H9 (cell line): Measurements from ENCODE around the gene MAPK4. TPM values are rescaled to one million over a fixed set of nuclear protein-coding genes. Genes with fewer than 3 reads are reported as not detected.

Experiments
- DNase-seq: peaks from one replicate; pipeline ENCODE4 v3.0.0-alpha.2; 2017
- H2AFZ ChIP-seq: one replicate; pipeline ENCODE4 v1.6.1; 2013; ENCODE audit warnings: mild to moderate bottlenecking, low read length, control low read depth, moderate library complexity
- H2AK5ac ChIP-seq: 2 replicates; pipeline ENCODE4 v1.6.1; 2013; ENCODE audit warnings: low read length, control low read depth, mixed read lengths; ENCODE audit not compliant: insufficient read length
- H2BK120ac ChIP-seq: one replicate; pipeline ENCODE4 v1.6.1; 2013; ENCODE audit warnings: low read depth, mild to moderate bottlenecking, low read length, control low read depth, inconsistent platforms; ENCODE audit not compliant: poor library complexity, severe bottlenecking
- H2BK12ac ChIP-seq: 2 replicates; pipeline ENCODE4 v1.6.1; 2013; ENCODE audit warnings: low read length, control low read depth, mixed read lengths, low read depth; ENCODE audit not compliant: insufficient read length
- H2BK15ac ChIP-seq: 2 replicates; pipeline ENCODE4 v1.6.1; 2013; ENCODE audit warnings: low read depth, low read length, control low read depth
- H2BK20ac ChIP-seq: one replicate; pipeline ENCODE4 v1.6.1; 2013; ENCODE audit warnings: low read depth, mild to moderate bottlenecking, low read length, control low read depth, inconsistent platforms; ENCODE audit not compliant: poor library complexity, severe bottlenecking
- H2BK5ac ChIP-seq: 2 replicates; pipeline ENCODE4 v1.6.1; 2013; ENCODE audit warnings: low read length, control low read depth, mixed read lengths; ENCODE audit not compliant: insufficient read length
- H3K14ac ChIP-seq: 2 replicates; pipeline ENCODE4 v1.6.1; 2013; ENCODE audit warnings: low read length, control low read depth; ENCODE audit not compliant: insufficient read depth
- H3K18ac ChIP-seq: 2 replicates; pipeline ENCODE4 v1.6.1; 2013; ENCODE audit warnings: low read depth, mild to moderate bottlenecking, mixed read lengths, low read length, control low read depth; ENCODE audit not compliant: insufficient read length
- H3K23ac ChIP-seq: 2 replicates; pipeline ENCODE4 v1.6.1; 2013; ENCODE audit warnings: low read length, control low read depth, mixed read lengths, low read depth; ENCODE audit not compliant: insufficient read length
- H3K23me2 ChIP-seq: 2 replicates; pipeline ENCODE4 v1.6.1; 2013; ENCODE audit warnings: low read depth, mild to moderate bottlenecking, mixed read lengths, low read length, control low read depth; ENCODE audit not compliant: insufficient read length, poor library complexity, severe bottlenecking
- H3K27ac ChIP-seq: 2 replicates; pipeline ENCODE4 v1.5.1; 2013; ENCODE audit warnings: low read length, control low read depth, mixed read lengths, low read depth; ENCODE audit not compliant: insufficient read length
- H3K27me3 ChIP-seq: 2 replicates; pipeline ENCODE4 v1.6.1; 2013; ENCODE audit warnings: low read length, control low read depth, inconsistent platforms; ENCODE audit not compliant: insufficient read depth
- H3K4ac ChIP-seq: 2 replicates; pipeline ENCODE4 v1.6.1; 2013; ENCODE audit warnings: low read depth, mild to moderate bottlenecking, control low read depth, inconsistent platforms, low read length, moderate library complexity
- H3K4me1 ChIP-seq: 2 replicates; pipeline ENCODE4 v1.6.1; 2013; ENCODE audit warnings: low read length, control low read depth, inconsistent platforms; ENCODE audit not compliant: insufficient read depth
- H3K4me2 ChIP-seq: 2 replicates; pipeline ENCODE4 v1.6.1; 2013; ENCODE audit warnings: low read length, control low read depth, mixed read lengths; ENCODE audit not compliant: insufficient read length, insufficient read depth
- H3K56ac ChIP-seq: 2 replicates; pipeline ENCODE4 v1.6.1; 2013; ENCODE audit warnings: low read depth, mild to moderate bottlenecking, mixed read lengths, low read length, control low read depth; ENCODE audit not compliant: insufficient read length
- H3K79me1 ChIP-seq: 2 replicates; pipeline ENCODE4 v1.6.1; 2013; ENCODE audit warnings: low read depth, mild to moderate bottlenecking, moderate library complexity, low read length, control low read depth, inconsistent platforms; ENCODE audit not compliant: insufficient read depth, poor library complexity, severe bottlenecking
- H3K79me2 ChIP-seq: 2 replicates; pipeline ENCODE4 v1.6.1; 2013; ENCODE audit warnings: low read length, control low read depth, inconsistent platforms; ENCODE audit not compliant: insufficient read depth
- H3K9ac ChIP-seq: 2 replicates; pipeline ENCODE4 v1.6.1; 2013; ENCODE audit warnings: low read length, control low read depth, mixed read lengths; ENCODE audit not compliant: insufficient read length; ENCODE audit errors: extremely low read depth
- H3K9me3 ChIP-seq: one replicate; pipeline ENCODE4 v1.6.1; 2013; ENCODE audit warnings: low read depth, low read length, inconsistent platforms; ENCODE audit not compliant: control insufficient read depth
- H3T11ph ChIP-seq: one replicate; pipeline ENCODE4 v1.6.1; 2013; ENCODE audit warnings: mild to moderate bottlenecking, low read length, control low read depth, inconsistent platforms
- H4K20me1 ChIP-seq: one replicate; pipeline ENCODE4 v1.6.1; 2013; ENCODE audit not compliant: control insufficient read depth, insufficient read length, insufficient read depth
- H4K5ac ChIP-seq: 2 replicates; pipeline ENCODE4 v1.6.1; 2013; ENCODE audit warnings: low read depth, mild to moderate bottlenecking, mixed read lengths, low read length, control low read depth; ENCODE audit not compliant: insufficient read length
- H4K8ac ChIP-seq: replicated peaks from 2 replicates; pipeline ENCODE4 v1.6.1; 2013; ENCODE audit warnings: low read length, control low read depth, mixed read lengths, low read depth; ENCODE audit not compliant: insufficient read length
- H4K91ac ChIP-seq: 2 replicates; pipeline ENCODE4 v1.6.1; 2013; ENCODE audit warnings: low read depth, mild to moderate bottlenecking, moderate library complexity, mixed read lengths, low read length, control low read depth; ENCODE audit not compliant: insufficient read length
- H3K27ac Mint-ChIP-seq, 3 experiments: 2 replicates in 2 of 3; 3 replicates in 1 of 3; pipeline ENCODE4 v1.8.0; 2020 to 2021; ENCODE audit warnings: mixed read lengths in 3 of 3, mild to moderate bottlenecking in 1 of 3, moderate library complexity in 1 of 3
- H3K27me3 Mint-ChIP-seq: 2 replicates; pipeline ENCODE4 v1.8.0; 2021; ENCODE audit warnings: low read depth, mild to moderate bottlenecking, moderate library complexity, mixed read lengths
- H3K36me3 Mint-ChIP-seq, 3 experiments: 2 replicates in 2 of 3; 3 replicates in 1 of 3; pipeline ENCODE4 v1.8.0; 2020 to 2021; ENCODE audit warnings: low read depth in 3 of 3, mixed read lengths in 3 of 3; ENCODE audit not compliant: insufficient read depth in 1 of 3
- H3K4me1 Mint-ChIP-seq, 2 experiments: 2 replicates each; pipeline ENCODE4 v1.8.0; 2020; ENCODE audit warnings: mixed read lengths in 2 of 2
- H3K4me3 Mint-ChIP-seq, 2 experiments: 2 replicates in 1 of 2; 3 replicates in 1 of 2; pipeline ENCODE4 v1.8.0; 2020 to 2021; ENCODE audit warnings: mild to moderate bottlenecking in 2 of 2, mixed read lengths in 2 of 2, moderate library complexity in 1 of 2
- H3K9me3 Mint-ChIP-seq, 2 experiments: 2 replicates in 1 of 2; 3 replicates in 1 of 2; pipeline ENCODE4 v1.8.0; 2020; ENCODE audit warnings: mild to moderate bottlenecking in 2 of 2, mixed read lengths in 2 of 2, moderate library complexity in 1 of 2
- WGBS: extraction: QIAGEN DNeasy Blood & Tissue Kit; methylation state at CpG from one replicate; pipeline ENCODE4 v1.1.7; 2013; ENCODE audit warnings: missing lambda C conversion rate, low lambda C conversion rate, mixed read lengths; ENCODE audit not compliant: insufficient read length; ENCODE audit errors: extremely low coverage; 5-methylcytosine and 5-hydroxymethylcytosine counted together
- total RNA-seq: library from RNA; stranded (reverse); gene quantifications from 2 replicates; pipeline ENCODE4 v1.2.1, GENCODE V29; 2021
- TF ChIP-seq, protein P1 (sequence below): fragments of 200-600 bp; sonication (generic); conservative IDR thresholded peaks from 3 replicates; pipeline ENCODE4 v1.8.0; 2021; ENCODE audit warnings: antibody characterized with exemption, mild to moderate bottlenecking

MAPK4 gene
- total RNA-seq, 1 experiment from 2014 or later = 1.6 TPM

- H3K9me3 ChIP-seq = no peaks in the 10 kb centered on the region
- Mint-ChIP-seq H3K27ac (no peak overlapping the region), H3K9me3 (peaks cover 0 to under 1% of the 10 kb centered on the region in 2 experiments; a peak in 1 of 5 replicates), H3K4me3 (no peak overlapping the region), H3K27me3 (no peaks in the 10 kb centered on the region), H3K36me3 (peaks cover 0 to under 1% (median 0%) of the 10 kb centered on the region in 3 experiments; a peak in 1 of 7 replicates), H3K4me1 (peaks cover 0 to 9% of the 10 kb centered on the region in 2 experiments; a peak in 1 of 4 replicates)
- H3K18ac ChIP-seq = no peak overlapping the region
- H3K23ac ChIP-seq = no peak overlapping the region
- no peak overlapping the region for H3K9ac ChIP-seq
- H3K27ac ChIP-seq = no peak overlapping the region
- TF ChIP-seq, protein P1, sequence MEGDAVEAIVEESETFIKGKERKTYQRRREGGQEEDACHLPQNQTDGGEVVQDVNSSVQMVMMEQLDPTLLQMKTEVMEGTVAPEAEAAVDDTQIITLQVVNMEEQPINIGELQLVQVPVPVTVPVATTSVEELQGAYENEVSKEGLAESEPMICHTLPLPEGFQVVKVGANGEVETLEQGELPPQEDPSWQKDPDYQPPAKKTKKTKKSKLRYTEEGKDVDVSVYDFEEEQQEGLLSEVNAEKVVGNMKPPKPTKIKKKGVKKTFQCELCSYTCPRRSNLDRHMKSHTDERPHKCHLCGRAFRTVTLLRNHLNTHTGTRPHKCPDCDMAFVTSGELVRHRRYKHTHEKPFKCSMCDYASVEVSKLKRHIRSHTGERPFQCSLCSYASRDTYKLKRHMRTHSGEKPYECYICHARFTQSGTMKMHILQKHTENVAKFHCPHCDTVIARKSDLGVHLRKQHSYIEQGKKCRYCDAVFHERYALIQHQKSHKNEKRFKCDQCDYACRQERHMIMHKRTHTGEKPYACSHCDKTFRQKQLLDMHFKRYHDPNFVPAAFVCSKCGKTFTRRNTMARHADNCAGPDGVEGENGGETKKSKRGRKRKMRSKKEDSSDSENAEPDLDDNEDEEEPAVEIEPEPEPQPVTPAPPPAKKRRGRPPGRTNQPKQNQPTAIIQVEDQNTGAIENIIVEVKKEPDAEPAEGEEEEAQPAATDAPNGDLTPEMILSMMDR = no peak
- H2AK5ac ChIP-seq = no peak overlapping the region
- no peak overlapping the region for H2BK5ac ChIP-seq
- DNase-seq = no peak
- H4K91ac ChIP-seq = no peak overlapping the region
- no peak overlapping the region for H2BK120ac ChIP-seq
- H3K27me3 ChIP-seq = no peaks in the 10 kb centered on the region
- no peaks in the 10 kb centered on the region for H3K79me2 ChIP-seq
- no peak overlapping the region for H3K4me2 ChIP-seq
- H3K79me1 ChIP-seq = no peaks in the 10 kb centered on the region
- H4K5ac ChIP-seq = no peak overlapping the region
- H4K20me1 ChIP-seq = no peaks in the 10 kb centered on the region
- H3K14ac ChIP-seq = no peak overlapping the region
- no peak overlapping the region for H2BK12ac ChIP-seq
- no CpG with 5 or more reads among the region's 3 CpGs for WGBS
- no peak overlapping the region for H3T11ph ChIP-seq
- H3K4ac ChIP-seq = no peak overlapping the region
- no peaks in the 10 kb centered on the region for H3K23me2 ChIP-seq
- H3K4me1 ChIP-seq = no peaks in the 10 kb centered on the region
- no peak overlapping the region for H2BK20ac ChIP-seq
- no peak overlapping the region for H2AFZ ChIP-seq
- no peak overlapping the region for H2BK15ac ChIP-seq
- no peak overlapping the region for H3K56ac ChIP-seq
- H4K8ac ChIP-seq = no peak overlapping the region
Observed at GRCh38 chr18:50671376-50671775, 111.5 kb downstream of the MAPK4 start.
